CD4-positive, alpha-beta T cell treated with Interleukin-17A for 4 hours (primary cell): ENCODE measurements around the gene MOGAT3.
"Not testable (repeated sequence)": the region's sequence is repeated elsewhere in the genome, so short reads cannot be mapped to it uniquely, and the experiment has no call there.

ENCODE experiments used
- DNase-seq: peaks from one replicate; pipeline ENCODE4 v3.0.0-alpha.2; 2020; ENCODE audit warnings: mixed read lengths

The MOGAT3 gene

DNA sequence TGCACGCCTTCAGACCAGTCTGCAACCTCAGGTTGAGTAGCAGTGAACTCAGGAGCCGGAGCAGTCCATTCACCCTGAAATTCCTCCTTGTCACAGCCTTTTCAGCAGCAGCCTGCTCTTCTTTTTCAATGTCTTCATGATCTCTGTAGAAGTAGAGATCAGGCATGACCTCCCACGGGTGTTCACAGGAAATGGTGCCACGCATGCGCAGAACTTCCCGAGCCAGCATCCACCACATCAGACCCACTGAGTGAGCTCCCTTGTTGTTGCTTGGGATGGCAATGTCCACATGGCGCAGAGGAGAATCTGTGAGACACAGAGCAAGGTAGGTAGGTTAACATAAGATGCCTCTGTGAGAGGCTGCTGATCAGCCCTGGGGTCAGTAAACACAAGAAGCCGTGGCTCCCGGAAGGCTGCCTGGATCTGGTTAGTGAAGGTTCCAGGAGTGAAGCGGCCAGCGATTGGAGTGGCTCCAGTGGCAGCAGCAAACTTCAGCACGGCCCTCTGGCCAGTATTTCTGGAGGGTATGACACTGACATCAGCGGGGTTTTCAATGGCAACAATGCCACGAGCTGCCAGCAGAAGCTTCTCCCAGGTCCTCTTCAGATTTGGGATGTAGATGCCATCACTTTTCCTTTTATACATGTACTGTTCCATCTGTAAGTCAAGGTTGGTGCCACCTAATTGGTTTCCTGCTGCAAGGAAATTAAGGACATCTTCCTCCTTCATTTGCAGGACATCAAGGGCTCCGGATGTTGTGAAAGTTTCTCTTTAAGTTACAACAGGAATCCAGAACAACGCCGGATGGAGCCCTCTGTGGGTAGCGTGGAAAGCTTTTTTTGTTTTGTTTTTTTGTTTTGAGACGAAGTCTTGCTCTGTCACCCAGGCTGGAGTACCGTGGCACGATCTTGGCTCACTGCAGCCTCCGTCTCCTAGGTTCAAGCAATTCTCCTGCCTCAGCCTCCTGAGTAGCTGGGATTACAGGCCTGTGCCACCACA is 3.2 kb upstream of the MOGAT3 start:
- DNase-seq: not testable (repeated sequence)

DNA sequence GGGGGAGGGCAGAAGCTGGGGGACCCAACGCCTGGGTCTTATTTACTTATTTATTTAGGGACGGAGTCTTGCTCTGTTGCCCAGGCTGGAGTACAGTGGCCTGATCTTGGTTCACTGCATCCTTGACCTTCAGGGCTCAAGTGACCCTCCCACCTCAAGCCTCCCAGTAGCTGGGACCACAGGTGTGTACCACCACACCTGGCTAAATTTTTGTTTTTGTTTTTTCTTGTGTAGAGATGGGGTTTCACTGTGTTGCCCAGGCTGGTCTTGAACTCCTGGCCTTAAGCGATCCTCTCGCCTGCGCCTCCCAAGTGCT is 1.7 kb upstream of the MOGAT3 start:
- no peak for DNase-seq

DNA sequence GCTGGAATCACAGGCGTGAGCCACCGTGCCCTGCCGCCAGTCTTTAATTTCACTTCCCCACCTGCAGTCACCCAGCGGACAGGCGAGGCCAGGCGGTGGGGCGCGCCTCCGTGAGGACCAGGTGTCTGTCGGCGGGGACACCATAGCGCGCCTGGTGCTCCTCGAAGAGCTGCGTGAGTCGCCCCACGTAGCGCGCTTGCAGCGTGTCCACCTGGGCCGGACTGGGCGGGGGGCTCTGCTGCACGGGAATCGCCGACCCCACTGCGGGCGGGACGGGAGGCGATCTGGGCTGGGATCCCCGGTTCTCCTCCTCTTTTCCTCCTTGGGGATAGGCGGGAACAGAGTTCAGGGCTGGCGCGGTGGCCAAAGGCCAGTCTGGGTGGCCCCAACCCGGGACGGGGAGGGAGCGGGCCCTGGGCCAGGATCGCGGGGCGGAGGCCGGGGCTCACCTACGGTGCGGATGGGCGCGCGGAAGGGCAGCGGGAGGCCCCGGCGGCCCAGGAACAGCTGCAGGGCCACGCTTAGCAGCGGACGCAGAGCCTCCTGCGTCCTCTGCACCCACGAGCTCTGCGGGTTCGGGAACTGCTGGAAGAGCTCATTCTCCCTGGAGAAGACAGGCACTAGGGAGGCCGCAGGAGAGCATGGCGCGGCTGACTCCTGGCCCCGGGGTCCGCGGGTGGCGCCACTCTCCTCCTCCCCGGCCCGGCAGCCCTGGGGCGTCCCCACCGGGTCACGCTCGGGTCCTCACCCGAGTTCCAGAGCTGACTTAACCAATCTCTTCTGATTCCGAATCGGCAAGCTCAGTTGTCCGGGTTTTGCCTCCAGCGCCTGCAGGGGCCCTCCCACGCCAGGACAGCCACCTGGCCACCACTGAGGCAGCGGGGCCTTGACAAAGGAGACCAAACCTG is 1.1 kb upstream of the MOGAT3 start:
- DNase-seq: no peak

DNA sequence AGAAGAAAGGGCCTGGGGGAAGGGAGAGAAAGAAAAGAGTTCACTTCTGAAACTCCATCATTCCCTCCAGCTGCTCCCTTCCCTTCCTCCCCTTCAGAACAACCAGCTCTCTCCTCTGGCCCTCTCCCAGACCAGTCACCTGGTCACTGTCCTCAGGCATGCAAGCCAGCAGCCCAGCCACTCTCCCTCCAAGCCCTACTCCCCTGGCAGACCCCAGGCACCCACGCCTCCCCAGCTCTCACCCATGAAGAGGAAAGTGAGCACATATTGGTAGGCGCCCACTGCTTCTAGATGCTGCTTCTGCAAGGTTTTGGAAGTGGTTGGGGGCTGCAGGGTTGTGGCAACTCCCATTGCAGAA is 353 bp downstream of the MOGAT3 start:
- no peak for DNase-seq

DNA sequence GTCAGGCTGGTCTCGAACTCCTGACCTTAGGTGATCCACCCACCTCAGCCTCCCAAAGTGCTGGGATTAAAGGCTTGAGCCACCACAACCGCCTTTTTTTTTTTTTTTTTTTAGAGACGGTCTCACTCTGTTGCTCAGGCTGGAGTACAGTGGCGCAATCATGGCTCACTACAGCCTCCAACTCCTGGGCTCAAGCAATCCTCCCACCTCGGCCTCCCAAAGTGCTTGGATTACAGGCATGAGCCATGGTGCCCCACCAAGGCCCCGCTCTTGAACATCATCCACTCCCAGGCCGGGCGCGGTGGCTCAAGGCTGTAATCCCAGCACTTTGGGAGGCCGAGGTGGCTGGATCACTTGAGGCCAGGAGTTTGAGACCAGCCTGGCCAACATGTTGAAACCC is 1.3 kb downstream of the MOGAT3 start:
- not testable (repeated sequence) for DNase-seq

DNA sequence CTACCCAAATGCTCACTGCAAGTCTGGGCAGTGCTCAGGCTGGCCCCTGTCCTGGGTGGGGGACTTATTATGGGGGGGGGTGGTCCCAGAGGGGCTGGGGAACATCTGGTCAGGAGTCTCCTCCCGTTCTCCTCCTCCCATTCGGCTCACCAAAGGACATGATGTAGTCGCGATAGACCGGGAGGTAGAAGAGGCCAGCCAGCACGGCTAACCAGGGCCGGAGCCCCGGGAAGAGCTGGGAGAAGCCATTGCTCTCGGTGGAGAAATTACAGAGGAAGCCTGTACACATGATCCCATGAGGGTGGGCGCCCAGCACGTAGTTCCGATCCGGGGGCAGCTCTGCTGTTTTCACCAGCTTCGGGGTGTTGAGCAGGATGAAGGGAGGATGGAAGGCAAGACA is 2.4 kb downstream of the MOGAT3 start:
- DNase-seq: no peak

DNA sequence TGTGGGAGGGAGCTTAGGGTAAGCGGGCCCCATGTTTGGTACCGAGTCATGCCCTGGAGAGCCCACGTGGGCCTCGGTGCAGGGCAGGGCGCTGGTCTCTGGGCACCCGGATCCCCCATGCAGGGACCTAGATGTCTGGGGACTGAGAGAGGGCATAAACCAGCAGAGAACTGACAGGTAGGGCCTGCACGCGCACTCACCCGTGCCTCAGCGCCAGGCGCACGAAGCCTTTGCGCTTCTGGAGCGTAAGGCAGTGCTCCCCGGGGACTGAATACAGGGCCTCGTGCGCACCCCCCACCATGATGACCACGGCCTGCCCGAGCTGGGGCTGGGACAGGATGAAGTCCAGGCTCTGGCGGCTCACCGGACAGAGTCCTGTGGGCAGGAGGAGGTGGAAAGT is 2.8 kb downstream of the MOGAT3 start:
- no peak for DNase-seq

DNA sequence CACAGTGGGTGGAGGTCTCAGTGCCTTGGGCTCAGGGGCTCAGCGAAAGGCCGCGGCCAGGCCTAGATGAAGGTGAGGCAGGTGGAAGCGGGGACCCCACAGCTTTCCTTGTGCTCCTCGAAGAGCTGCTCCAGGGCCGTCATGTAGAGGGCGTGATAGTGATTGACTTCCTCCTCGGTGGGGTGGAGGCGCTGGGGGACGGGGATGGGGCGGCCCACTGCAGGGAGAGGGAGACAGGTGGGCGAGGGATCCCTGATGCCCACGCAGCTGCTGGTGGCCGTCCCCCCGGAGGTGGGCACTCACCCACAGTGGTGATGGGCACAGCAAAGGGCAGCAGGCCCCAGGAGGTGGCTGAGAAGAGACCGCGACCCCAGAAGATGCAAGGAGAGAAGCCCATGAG is 5.0 kb downstream of the MOGAT3 start:
- no peak for DNase-seq

DNA sequence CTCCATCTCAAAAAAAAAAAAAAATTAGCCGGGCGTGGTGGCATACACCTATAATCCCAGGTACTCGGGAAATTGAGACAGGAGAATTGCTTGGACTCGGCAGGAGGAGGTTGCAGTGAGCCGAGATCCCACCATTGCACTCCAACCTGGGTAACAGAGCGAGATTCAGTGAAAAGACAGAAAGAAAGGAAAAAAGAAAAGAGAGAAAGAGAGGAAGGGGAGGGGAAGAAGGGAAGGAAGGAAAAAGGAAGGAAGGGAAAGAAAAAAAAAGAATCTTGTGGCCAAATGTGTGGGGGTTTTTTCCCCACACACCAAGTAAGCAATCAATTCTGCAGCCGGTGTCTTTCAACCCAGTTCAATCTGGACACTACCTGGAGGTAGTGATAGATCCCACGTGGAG is 11.7 kb downstream of the MOGAT3 start:
- no peak for DNase-seq

DNA sequence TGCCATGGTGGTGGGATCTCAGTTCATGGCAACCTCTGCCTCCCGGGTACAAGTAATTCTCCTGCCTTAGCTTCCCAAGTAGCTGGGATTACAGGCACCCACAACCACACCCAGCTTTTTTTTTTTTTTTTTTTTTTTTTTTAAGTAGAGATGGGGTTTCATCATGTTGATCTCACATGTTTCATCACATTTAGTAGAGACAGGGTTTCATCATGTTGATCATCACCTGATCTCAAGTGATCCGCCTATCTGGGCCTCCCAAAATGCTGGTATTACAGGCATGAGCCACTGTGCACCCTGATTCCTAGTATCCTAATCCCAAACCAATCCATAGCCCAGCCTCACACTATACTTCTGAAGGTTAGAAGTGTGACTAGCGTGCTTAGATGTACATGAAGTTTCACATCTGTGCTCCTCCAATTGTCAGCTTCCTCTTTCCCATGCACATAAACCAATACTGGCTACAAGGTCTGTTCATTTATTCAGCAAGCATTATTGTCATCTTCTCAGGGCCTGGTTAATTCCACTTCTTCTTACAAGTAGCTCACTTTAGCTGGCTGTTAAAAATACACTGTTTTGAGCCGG is 13.9 kb downstream of the MOGAT3 start:
- no peak for DNase-seq

DNA sequence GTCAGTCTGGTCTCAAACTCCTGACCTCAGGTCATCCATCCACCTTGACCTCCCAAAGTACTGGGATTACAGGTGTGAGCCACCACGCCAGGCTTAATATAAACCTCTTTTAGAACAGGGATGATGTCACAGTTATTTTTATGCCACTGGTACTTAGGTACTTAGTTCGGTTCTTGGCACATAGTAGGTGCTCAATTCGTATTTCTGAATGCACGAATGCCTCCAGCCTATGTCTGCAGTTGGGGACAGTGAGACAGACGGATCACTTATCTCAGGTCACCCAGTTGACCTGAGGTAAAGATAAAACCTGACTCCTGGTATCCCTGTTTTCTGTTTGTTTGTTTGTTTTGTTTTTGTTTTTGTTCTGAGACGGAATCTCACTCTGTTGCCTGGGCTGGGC is 14.6 kb downstream of the MOGAT3 start:
- DNase-seq: no peak

DNA sequence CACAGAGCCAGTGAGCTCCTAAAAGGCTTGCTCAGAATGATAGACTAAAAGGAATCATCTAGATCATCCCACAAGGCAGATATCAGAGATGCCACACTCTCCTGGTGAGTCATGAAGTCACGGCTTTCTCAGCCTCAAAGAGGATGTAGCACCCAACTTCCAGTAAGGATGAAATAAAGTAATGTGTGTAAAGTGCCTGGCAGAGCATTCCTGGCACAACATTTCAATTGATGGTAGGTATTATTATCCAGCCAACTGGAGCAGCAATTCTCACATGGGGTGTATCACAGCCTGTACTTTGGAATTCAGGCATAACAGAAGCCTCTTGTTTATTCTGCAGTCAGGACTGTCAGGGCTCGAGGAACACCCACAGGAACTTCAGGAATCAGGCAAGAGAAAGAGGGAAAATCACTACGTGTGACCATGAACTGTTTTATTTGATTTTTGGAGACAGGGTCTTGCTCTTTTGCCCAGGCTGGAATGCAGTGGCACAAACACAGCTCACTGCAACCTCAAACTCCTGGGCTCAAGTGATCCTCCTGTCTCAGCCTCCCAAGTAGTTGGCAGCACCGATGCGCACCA is 15.5 kb downstream of the MOGAT3 start:
- no peak for DNase-seq

DNA sequence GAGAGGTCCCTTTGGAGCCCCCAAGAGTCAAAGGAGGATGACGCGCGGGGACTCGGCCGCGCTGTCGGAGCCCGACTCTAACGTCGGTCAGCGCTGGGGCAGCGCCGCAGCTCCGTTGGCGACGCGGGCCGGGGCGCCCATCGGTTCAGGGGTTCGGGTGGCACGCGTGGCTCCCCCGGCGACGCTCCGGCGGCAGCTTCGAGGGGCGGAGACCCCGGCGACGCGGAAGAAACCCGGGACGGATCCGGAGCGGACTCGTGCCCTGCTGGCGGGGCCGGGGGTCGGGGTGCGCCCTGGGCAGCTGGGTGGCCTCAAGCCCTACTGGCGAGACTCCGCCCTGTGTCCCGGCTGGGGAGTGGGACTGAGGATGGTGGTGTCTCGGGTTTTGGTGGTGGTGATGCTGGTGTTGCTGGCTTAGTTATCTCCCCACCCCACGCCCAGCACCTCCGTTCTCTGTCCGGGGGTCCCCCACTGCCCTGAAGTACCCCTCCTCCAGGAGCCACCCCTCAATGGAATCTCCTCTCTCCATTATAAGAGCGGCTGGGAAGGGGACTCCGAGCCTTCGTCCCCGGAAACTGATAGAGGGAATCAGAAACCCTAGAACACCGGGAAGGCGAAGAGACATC is 20.6 kb downstream of the MOGAT3 start, which contains the start of gene NAT16:
Gene NAT16 (minus strand): TSS at position 164 of the 626 bp plus-strand sequence. CDS start 5,486 bp downstream, outside the sequence.
- no peak for DNase-seq

DNA sequence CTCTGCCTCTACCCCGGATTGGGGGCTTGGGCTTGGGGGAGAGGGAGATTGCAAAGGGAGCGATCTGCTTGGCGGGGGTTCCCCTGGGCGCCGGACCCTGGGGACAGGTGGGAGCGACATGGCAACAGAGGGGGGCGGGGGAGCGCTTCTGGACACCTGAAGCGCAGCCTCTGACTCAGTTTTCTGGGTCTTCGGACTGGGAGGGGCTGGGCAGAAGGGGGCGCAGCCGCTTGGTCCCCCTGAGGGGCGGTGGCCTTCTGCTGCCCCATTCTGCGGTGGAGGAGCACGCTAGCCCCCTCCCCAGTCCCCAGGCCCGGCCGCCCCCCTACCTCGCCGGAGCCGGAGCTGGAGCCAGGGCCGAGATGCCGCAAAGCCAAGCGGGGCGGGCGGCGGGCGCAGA is 21.1 kb downstream of the MOGAT3 start:
- no peak for DNase-seq

DNA sequence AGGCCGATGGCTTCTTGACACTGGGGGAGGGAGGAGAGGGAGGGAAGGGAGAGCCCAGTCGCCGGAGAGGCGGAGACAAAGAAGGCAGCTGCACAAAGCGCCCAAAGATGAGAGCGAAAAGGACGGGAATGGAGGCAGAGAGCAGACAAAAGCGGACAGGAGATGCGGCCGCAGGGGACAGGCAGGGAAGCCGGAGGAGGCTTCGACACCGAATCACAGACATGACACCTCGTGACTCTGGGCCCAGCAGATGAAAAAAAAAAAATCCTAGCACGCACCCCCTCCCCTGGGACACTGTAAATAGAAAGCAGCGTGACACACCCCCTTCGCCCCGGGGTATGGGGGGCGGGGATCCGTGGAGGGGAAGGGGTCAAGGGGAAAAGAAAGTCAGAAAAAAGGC is 21.7 kb downstream of the MOGAT3 start:
- no peak for DNase-seq

DNA sequence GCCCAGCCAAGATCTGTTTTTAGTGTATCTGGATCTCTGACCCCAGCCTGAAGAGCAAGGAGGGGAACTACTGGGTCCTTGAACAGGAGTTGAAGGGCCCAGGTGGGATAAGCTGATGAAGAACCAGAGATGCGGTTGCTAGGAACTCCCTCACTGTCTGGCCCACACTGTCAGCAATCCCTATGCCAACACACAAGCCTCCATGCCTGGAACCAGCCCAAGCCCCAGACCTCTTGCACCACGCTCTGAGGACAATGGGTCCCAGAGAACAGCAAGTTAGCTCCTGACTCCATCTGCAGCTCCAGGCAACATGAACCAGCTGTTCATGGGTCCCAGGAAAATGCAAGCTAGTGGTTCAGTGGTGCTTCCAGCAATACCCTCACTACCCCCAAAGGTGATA is 23.2 kb downstream of the MOGAT3 start:
- no peak for DNase-seq

DNA sequence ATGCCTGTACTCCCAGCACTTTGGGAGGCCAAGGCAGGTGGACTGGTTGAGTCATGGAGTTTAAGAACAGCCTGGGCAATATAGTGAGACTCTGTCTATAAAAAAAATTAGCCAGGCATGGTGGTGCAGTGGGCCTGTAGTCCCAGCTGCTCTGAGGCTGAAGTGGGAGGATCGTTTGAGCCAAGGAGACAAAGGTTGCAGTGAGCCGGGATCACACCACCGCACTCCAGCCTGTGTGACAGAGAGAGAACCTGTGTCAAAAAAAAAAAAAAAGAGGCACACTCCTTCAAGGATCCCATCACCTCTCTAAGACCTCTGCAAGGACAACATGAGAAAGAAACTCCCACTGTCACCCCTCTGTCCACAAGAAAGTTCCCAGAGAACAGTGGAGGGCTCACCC is 25.2 kb downstream of the MOGAT3 start:
- no peak for DNase-seq

DNA sequence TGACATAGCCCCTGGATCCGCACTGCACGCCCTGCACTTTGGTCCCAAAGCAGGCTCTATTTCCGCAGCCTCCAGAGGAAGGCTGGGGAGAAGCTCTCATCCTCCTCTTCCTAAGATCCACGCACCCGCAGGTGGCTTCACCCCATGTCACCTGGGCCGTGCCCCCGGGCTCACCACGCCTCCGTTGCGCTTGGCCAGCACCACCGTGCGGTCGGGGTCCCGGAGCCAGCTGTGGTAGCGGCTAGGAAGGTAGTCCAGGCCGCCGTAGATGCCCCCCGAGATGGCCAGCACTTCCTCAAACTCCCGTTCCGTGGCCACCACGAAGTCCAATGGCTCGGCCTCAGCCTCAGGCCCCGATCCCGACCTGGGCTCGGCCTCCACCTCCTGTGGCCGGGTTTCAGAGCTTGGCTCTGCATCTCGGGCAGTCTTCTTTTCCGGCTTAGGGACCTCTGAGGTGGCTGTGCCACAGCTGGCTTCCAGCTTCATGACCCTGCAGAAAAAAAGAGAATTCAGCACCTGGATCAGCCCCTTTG is 26.4 kb downstream of the MOGAT3 start:
- DNase-seq: no peak

DNA sequence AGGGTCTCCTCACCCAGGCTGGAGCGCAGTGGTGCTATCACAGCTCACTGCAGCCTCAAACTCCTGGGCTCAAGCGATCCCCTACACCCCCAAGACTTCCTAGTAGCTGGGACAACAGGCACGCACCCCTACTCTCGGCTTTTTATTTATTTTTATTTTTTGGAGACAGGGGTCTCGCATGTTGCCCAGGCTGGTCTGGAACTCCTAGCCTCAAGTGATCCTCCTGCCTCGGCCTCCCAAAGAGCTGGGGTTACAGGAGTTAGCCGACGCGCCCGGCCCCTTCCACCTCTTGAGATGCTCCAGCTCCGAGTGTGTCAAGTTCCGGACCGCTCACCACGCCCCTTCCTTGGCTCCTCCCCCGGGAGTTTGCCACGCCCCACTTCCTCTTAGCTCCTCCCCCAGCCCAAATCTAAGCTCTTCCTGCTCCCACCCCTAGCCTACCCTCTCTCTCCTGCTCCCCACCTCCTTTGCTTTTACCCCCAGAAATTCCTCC is 27.0 kb downstream of the MOGAT3 start:
- DNase-seq: peak; percentile 58

DNA sequence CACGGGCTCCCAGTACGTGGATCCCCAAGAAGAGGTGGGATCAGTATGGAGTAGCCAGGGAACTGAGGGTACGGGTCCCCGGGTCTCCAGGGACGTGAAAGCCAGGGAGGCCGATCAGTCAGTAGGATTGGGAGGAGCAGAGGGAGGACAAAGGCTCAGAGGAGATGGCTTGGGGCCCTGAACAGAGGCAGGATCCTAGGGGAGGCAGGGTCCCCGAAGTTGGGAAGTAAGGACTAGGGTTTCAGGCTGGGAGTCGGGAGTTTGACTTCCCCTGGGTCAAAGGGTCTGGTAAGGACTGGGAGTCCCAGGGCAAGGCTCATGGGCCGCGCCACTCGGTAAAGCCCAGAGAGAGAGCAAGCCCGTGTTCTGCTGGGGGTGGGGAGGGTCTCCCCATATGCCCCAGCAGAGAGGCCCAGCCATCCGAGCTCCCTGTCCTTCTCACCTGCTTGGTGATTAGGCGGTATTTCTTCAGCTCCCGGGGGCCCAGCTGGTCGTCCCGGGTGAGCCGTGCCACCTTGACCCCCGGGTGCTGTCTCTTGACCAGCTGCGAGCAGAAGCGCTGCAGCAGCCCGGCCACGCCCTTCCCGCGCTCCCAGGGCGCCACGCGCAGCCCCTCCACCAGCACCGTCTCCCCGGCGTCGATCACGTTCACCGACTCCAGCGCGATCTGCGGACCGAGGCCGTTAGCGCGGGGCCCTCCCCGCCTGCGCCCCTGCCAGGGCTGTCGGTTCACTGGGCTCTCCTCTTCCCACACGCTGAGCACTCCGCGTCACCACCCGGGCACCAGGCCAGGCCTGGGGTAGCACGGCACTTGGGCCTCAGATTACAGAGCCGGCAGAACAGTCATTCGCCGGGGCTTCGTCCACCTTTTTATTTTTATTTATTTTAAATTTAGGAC is 27.7 kb downstream of the MOGAT3 start:
- DNase-seq: peak; percentile 24
